ENCODE measurements around the gene ARVCF.
A peak's percentile ranks its signal among the peaks of the same experiment; 100 is the strongest.

ARVCF gene, protein sequence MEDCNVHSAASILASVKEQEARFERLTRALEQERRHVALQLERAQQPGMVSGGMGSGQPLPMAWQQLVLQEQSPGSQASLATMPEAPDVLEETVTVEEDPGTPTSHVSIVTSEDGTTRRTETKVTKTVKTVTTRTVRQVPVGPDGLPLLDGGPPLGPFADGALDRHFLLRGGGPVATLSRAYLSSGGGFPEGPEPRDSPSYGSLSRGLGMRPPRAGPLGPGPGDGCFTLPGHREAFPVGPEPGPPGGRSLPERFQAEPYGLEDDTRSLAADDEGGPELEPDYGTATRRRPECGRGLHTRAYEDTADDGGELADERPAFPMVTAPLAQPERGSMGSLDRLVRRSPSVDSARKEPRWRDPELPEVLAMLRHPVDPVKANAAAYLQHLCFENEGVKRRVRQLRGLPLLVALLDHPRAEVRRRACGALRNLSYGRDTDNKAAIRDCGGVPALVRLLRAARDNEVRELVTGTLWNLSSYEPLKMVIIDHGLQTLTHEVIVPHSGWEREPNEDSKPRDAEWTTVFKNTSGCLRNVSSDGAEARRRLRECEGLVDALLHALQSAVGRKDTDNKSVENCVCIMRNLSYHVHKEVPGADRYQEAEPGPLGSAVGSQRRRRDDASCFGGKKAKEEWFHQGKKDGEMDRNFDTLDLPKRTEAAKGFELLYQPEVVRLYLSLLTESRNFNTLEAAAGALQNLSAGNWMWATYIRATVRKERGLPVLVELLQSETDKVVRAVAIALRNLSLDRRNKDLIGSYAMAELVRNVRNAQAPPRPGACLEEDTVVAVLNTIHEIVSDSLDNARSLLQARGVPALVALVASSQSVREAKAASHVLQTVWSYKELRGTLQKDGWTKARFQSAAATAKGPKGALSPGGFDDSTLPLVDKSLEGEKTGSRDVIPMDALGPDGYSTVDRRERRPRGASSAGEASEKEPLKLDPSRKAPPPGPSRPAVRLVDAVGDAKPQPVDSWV

DNA sequence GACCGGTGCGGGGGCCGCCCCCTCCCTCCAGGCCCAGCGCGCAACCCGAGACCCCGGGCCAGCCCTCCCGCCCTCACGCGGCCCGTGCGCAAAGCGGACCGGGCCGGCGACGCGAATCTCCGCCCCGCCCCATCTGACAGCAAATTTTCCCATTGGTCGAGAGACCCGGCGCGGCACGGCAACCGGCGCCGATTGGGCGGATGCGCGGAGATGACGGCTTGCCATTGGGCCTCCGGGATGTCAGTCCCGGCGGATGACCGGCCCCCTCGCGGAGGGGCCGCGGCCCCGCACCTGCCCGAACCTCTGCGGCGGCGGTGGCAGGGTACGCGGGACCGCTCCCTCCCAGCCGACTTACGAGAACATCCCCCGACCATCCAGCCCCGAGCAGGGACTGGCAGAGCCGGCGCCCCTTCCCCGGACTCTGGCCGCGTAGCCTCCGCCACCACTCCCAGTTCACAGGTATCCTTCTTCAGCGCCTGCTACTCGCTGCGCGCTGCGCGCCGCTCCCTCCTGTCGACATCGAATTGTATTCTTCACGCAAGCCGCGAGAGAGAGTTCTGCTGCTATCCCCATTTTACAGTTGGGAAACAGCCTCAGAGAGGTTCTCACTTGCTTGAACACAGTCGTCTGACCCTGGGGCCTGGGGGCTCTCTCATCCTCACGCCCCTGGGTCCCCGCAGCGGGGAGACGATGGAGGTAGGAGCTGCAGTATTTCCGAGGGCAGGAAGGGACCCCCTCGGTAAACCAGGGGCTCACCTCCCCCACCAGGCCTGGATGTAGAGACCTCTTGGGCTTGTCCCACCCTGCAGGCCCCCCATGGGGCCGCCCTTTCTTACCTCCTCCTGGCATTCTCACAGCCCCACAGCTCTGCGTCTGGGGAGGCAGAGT, at the start of gene ARVCF:
TSS of gene ARVCF (minus strand) at position 90 of the 888 bp plus-strand sequence. CDS start 26,029 bp downstream, outside the sequence.
- Histone ChIP-seq H3K9me3 (no peaks in the 10 kb centered on the region), H3K4me3 (peak within 1 kb of the TSS; percentile 63 to 77), H3K27me3 (no peaks in the 10 kb centered on the region), H3K27ac (peak within 1 kb of the TSS; percentile 46 to 54), H3K36me3 (no peaks in the 10 kb centered on the region), H3K4me1 (peaks cover 0 to 55% (median 37%) of the 10 kb centered on the region in 4 donors)
- TF ChIP-seq, protein P1, sequence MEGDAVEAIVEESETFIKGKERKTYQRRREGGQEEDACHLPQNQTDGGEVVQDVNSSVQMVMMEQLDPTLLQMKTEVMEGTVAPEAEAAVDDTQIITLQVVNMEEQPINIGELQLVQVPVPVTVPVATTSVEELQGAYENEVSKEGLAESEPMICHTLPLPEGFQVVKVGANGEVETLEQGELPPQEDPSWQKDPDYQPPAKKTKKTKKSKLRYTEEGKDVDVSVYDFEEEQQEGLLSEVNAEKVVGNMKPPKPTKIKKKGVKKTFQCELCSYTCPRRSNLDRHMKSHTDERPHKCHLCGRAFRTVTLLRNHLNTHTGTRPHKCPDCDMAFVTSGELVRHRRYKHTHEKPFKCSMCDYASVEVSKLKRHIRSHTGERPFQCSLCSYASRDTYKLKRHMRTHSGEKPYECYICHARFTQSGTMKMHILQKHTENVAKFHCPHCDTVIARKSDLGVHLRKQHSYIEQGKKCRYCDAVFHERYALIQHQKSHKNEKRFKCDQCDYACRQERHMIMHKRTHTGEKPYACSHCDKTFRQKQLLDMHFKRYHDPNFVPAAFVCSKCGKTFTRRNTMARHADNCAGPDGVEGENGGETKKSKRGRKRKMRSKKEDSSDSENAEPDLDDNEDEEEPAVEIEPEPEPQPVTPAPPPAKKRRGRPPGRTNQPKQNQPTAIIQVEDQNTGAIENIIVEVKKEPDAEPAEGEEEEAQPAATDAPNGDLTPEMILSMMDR (IDR thresholded peaks at IDR 0.05): peak; percentile 29 to 55
- peak; percentile 86 to 95 for DNase-seq
- intact Hi-C loops (cut with DNase I; ENCODE audit: low total_unique reads): no loop called here

DNA sequence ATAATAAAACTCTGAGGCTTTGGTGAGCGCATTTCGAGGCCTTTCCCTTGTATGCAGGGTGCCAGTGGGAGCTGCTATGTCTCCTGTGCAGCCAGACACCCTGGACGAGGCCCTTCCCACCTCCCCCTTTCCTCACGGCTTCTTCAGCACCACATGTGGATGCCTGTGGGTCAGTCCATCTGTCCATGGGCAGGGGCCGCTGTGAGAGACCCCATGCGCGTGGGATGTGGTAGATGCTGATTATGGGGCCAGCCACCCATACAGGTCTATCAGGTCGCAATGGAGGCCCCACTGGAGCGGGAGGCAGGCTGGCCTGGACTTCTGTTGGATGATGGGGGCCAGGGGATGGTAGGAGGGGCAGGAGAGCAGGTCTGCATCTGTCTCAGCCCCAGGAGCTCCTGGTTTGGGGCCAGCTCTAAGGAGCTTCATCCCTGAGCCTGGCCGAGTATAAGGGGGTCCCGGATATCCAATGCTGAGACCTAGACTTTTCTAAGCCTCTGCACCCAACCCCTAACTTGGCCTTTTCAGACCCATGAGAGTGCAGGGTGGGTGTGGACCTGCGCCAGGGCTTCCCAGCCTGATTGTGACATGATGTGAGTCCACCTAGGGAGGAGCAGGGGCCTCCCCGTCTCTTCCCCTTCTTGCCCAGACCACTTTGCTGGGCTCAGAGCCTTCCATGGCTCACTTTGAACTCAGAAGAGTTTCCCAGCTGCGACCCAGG, 49.4 kb upstream of the ARVCF start:
- Histone ChIP-seq H3K4me3 (no peak overlapping the region), H3K36me3 (peaks cover 28 to 54% (median 43%) of the 10 kb centered on the region in 3 donors), H3K27me3 (no peaks in the 10 kb centered on the region), H3K9me3 (no peaks in the 10 kb centered on the region), H3K27ac (no peak overlapping the region), H3K4me1 (no peaks in the 10 kb centered on the region)
- TF ChIP-seq, protein P1 (IDR thresholded peaks at IDR 0.05): no peak
- no peak for DNase-seq
- intact Hi-C loops (cut with DNase I; ENCODE audit: low total_unique reads): no loop called here

DNA sequence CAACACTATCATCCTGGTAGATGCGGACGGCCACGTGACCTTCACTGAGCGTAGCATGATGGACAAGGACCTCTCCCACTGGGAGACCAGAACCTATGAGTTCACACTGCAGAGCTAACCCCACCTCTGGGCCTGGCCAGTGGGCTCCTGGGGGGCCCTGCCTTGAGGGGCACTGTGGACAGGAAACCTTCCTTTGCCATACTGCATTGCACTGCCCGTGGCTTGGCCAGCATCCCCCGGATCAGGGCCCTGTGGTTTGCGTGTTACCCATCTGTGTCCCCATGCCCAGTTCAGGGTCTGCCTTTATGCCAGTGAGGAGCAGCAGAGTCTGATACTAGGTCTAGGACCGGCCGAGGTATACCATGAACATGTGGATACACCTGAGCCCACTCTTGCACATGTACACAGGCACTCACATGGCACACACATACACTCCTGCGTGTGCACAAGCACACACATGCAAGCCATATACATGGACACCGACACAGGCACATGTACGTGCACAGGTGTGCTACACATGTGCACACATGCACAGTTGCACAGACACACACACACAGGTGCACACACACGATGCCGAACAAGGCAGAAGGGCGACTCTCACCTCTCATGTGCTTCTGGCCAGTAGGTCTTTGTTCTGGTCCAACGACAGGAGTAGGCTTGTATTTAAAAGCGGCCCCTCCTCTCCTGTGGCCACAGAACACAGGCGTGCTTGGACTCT, 48.1 kb upstream of the ARVCF start:
- Histone ChIP-seq H3K9me3 (no peaks in the 10 kb centered on the region), H3K27ac (no peak overlapping the region), H3K36me3 (peaks cover 28 to 65% (median 48%) of the 10 kb centered on the region in 3 donors), H3K4me1 (no peaks in the 10 kb centered on the region), H3K4me3 (no peak overlapping the region), H3K27me3 (no peaks in the 10 kb centered on the region)
- DNase-seq: no peak
- TF ChIP-seq, protein P1 (IDR thresholded peaks at IDR 0.05): no peak
- intact Hi-C loops (cut with DNase I; ENCODE audit: low total_unique reads): no loop called here

DNA sequence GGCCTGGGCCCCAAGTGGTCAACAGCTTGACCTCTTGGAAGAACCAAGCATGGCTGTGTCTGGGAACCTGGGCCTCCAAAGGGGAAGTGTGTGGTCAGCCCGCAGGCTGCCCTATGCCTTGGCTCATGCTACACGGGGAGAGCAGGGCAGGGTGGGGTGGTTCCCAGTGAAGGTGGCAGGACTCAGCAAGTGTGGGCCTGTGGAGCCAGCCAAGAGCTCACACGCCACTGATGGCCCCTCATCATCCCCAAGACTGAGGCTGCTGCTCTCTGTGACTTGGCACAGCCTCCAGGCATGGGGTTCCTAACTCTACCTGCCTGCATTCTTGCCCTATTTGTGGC, 47.5 kb upstream of the ARVCF start:
- Histone ChIP-seq H3K4me1 (no peaks in the 10 kb centered on the region), H3K27ac (no peak overlapping the region), H3K9me3 (no peaks in the 10 kb centered on the region), H3K4me3 (no peak overlapping the region), H3K27me3 (no peaks in the 10 kb centered on the region), H3K36me3 (peaks cover 28 to 67% (median 51%) of the 10 kb centered on the region in 3 donors)
- intact Hi-C loops (cut with DNase I; ENCODE audit: low total_unique reads): no loop called here
- DNase-seq: no peak
- TF ChIP-seq, protein P1 (IDR thresholded peaks at IDR 0.05): no peak
